Astrocyte of the spinal cord (primary cell): ENCODE data around the gene SHTN1.

Experiments used
- DNase-seq: peaks from one replicate; pipeline ENCODE4 v3.0.0; 2011; ENCODE audit warnings: low read depth, low spot score
- H3K4me3 ChIP-seq: 2 replicates; pipeline ENCODE4 v1.5.1; 2011; ENCODE audit warnings: low read depth, mild to moderate bottlenecking, low read length, moderate library complexity
- CTCF ChIP-seq: IDR thresholded peaks from 2 replicates; pipeline ENCODE4 v1.5.1; 2012; ENCODE audit warnings: low read depth, mild to moderate bottlenecking, low read length, inconsistent platforms
- in situ Hi-C: cut with HindIII; loops from 2 replicates; pipeline ENCODE4 v1.10.0; 2017; ENCODE audit warnings: low sequenced_read_pairs

The SHTN1 gene

GRCh38 chr10:116877391-116877790 is 127.6 kb downstream of the SHTN1 start:
- DNase-seq = no peak
- no peak for TF ChIP-seq CTCF
- in situ Hi-C loops = no loop called here
- H3K4me3 ChIP-seq = no peak overlapping the region

- no peak for TF ChIP-seq CTCF
- no peak for DNase-seq
- no peak overlapping the region for H3K4me3 ChIP-seq
- in situ Hi-C loops = no loop called here
Observed at GRCh38 chr10:116875897-116876296, 129.1 kb downstream of the SHTN1 start.

GRCh38 chr10:116873134-116873533 is 131.9 kb downstream of the SHTN1 start:
- DNase-seq = no peak
- no peak overlapping the region for H3K4me3 ChIP-seq
- TF ChIP-seq CTCF = no peak
- in situ Hi-C loops = no loop called here

- TF ChIP-seq CTCF = no peak
- DNase-seq = no peak
- no peak overlapping the region for H3K4me3 ChIP-seq
- in situ Hi-C loops = no loop called here
Observed at GRCh38 chr10:116870949-116871348, 134.0 kb downstream of the SHTN1 start.

- no peak for TF ChIP-seq CTCF
- in situ Hi-C loops = no loop called here
- no peak for DNase-seq
- no peak overlapping the region for H3K4me3 ChIP-seq
Observed at GRCh38 chr10:116868722-116869121, 136.3 kb downstream of the SHTN1 start.

- in situ Hi-C loops = no loop called here
- H3K4me3 ChIP-seq = no peak overlapping the region
- no peak for DNase-seq
- TF ChIP-seq CTCF = no peak
Observed at GRCh38 chr10:116868198-116868676, 136.8 kb downstream of the SHTN1 start.

GRCh38 chr10:116866987-116867595 is 137.9 kb downstream of the SHTN1 start:
- in situ Hi-C loops = no loop called here
- TF ChIP-seq CTCF = no peak
- no peak overlapping the region for H3K4me3 ChIP-seq
- DNase-seq = peak; percentile 14
